ENCODE measurements around the gene IQGAP2. TPM values are rescaled to one million over a fixed set of nuclear protein-coding genes. Genes with fewer than 3 reads are reported as not detected.
A peak's percentile ranks its signal among the peaks of the same experiment; 100 is the strongest.

Gene IQGAP2
- total and polyA plus RNA-seq, 3 experiments from 2014 or later = 51.4 to 70.5 (median 62.5) TPM

GRCh38 chr5:76692274-76692540, 289.1 kb downstream of the IQGAP2 start:
- Mint-ChIP-seq H3K9me3 (no peaks in the 10 kb centered on the region), H3K27me3 (no peaks in the 10 kb centered on the region), H3K4me1 (peaks cover 8 to 13% (median 10%) of the 10 kb centered on the region in 3 donors), H3K4me3 (no peak overlapping the region), H3K36me3 (peaks cover 8 to 77% (median 19%) of the 10 kb centered on the region in 3 donors), H3K27ac (peak overlapping the region in 3 of 8 donors; percentile 32 to 73 (median 38))
- H3K9me3 ChIP-seq (ENCODE audit: low read length) = no peaks in the 10 kb centered on the region
- H3K27ac ChIP-seq (ENCODE audit: low read depth, low read length) = no peak overlapping the region
- POLR2A ChIA-PET = no interaction called here
- no peaks in the 10 kb centered on the region for H3K4me1 ChIP-seq (ENCODE audit: insufficient read depth, low read length)
- CTCF ChIA-PET = interaction anchor here (1.0 to 3.4 kb wide), 2 partner anchors 75 to 83 kb away, joined by 3 to 14 read pairs; no protein-coding TSS in a partner anchor
- peaks cover 21% of the 10 kb centered on the region for H3K36me3 ChIP-seq (ENCODE audit: insufficient read depth, low read length)
- no peaks in the 10 kb centered on the region for H3K27me3 ChIP-seq (ENCODE audit: insufficient read depth, low read length, poor library complexity, severe bottlenecking)
- no peak overlapping the region for H3K4me3 ChIP-seq (ENCODE audit: low read length)
- DNase-seq = no peak

- H3K27me3 Mint-ChIP-seq = no peaks in the 10 kb centered on the region
- no peaks in the 10 kb centered on the region for H3K9me3 Mint-ChIP-seq
- Histone ChIP-seq H3K27ac (ENCODE audit: low read depth, low read length) (no peak overlapping the region), H3K36me3 (ENCODE audit: insufficient read depth, low read length) (peaks cover 22% of the 10 kb centered on the region), H3K27me3 (ENCODE audit: insufficient read depth, low read length, poor library complexity, severe bottlenecking) (no peaks in the 10 kb centered on the region), H3K4me1 (ENCODE audit: insufficient read depth, low read length) (no peaks in the 10 kb centered on the region), H3K4me3 (ENCODE audit: low read length) (no peak overlapping the region), H3K9me3 (ENCODE audit: low read length) (no peaks in the 10 kb centered on the region)
- ChIA-PET POLR2A (no interaction called here), CTCF (interaction anchor here (1.0 to 3.4 kb wide), 2 partner anchors 75 to 82 kb away, joined by 3 to 14 read pairs; no protein-coding TSS in a partner anchor)
- peak overlapping the region in 4 of 8 donors; percentile 32 to 77 (median 36) for H3K27ac Mint-ChIP-seq
- no peak overlapping the region for H3K4me3 Mint-ChIP-seq
- H3K4me1 Mint-ChIP-seq = peaks cover 8 to 13% (median 10%) of the 10 kb centered on the region in 3 donors
- DNase-seq = no peak
- peaks cover 8 to 75% (median 21%) of the 10 kb centered on the region in 3 donors for H3K36me3 Mint-ChIP-seq
Measured at GRCh38 chr5:76692651-76693050, 289.6 kb downstream of the IQGAP2 start.

GRCh38 chr5:76693141-76693540, 290.1 kb downstream of the IQGAP2 start:
- CTCF ChIA-PET = interaction anchor here (1.0 to 3.4 kb wide), 2 partner anchors 76 to 82 kb away, joined by 3 to 14 read pairs; no protein-coding TSS in a partner anchor
- no peak overlapping the region for H3K4me3 Mint-ChIP-seq
- no peak for DNase-seq
- Histone ChIP-seq H3K4me1 (ENCODE audit: insufficient read depth, low read length) (no peaks in the 10 kb centered on the region), H3K9me3 (ENCODE audit: low read length) (no peaks in the 10 kb centered on the region), H3K36me3 (ENCODE audit: insufficient read depth, low read length) (peaks cover 25% of the 10 kb centered on the region), H3K4me3 (ENCODE audit: low read length) (no peak overlapping the region), H3K27me3 (ENCODE audit: insufficient read depth, low read length, poor library complexity, severe bottlenecking) (no peaks in the 10 kb centered on the region), H3K27ac (ENCODE audit: low read depth, low read length) (no peak overlapping the region)
- POLR2A ChIA-PET = no interaction called here
- H3K4me1 Mint-ChIP-seq = peaks cover 6 to 13% (median 10%) of the 10 kb centered on the region in 3 donors
- H3K36me3 Mint-ChIP-seq = peaks cover 8 to 75% (median 23%) of the 10 kb centered on the region in 3 donors
- H3K9me3 Mint-ChIP-seq = no peaks in the 10 kb centered on the region
- H3K27me3 Mint-ChIP-seq = no peaks in the 10 kb centered on the region
- peak overlapping the region in 2 of 8 donors; percentile 32 to 34 for H3K27ac Mint-ChIP-seq

GRCh38 chr5:76694317-76694716, 291.2 kb downstream of the IQGAP2 start:
- no peaks in the 10 kb centered on the region for H3K4me1 ChIP-seq (ENCODE audit: insufficient read depth, low read length)
- no peak overlapping the region for H3K27ac Mint-ChIP-seq
- H3K4me1 Mint-ChIP-seq = peaks cover 6 to 13% (median 10%) of the 10 kb centered on the region in 3 donors
- H3K9me3 ChIP-seq (ENCODE audit: low read length) = no peaks in the 10 kb centered on the region
- no peak for DNase-seq
- peaks cover 8 to 80% (median 21%) of the 10 kb centered on the region in 3 donors for H3K36me3 Mint-ChIP-seq
- no peak overlapping the region for H3K4me3 Mint-ChIP-seq
- H3K27me3 Mint-ChIP-seq = no peaks in the 10 kb centered on the region
- ChIA-PET CTCF (interaction anchor here (3.4 kb wide), 1 partner anchor 80 kb away, joined by 14 read pairs; no protein-coding TSS in a partner anchor), POLR2A (interaction anchor here (0.5 kb wide), 1 partner anchor 79 kb away, joined by 9 read pairs; no protein-coding TSS in a partner anchor)
- H3K27me3 ChIP-seq (ENCODE audit: insufficient read depth, low read length, poor library complexity, severe bottlenecking) = no peaks in the 10 kb centered on the region
- no peaks in the 10 kb centered on the region for H3K9me3 Mint-ChIP-seq
- no peak overlapping the region for H3K27ac ChIP-seq (ENCODE audit: low read depth, low read length)
- peaks cover 28% of the 10 kb centered on the region for H3K36me3 ChIP-seq (ENCODE audit: insufficient read depth, low read length)
- H3K4me3 ChIP-seq (ENCODE audit: low read length) = no peak overlapping the region

- H3K4me3 Mint-ChIP-seq = no peak overlapping the region
- H3K27me3 Mint-ChIP-seq = no peaks in the 10 kb centered on the region
Measured at GRCh38 chr5:76695346-76695745, 292.3 kb downstream of the IQGAP2 start.

GRCh38 chr5:76696251-76696650, 293.2 kb downstream of the IQGAP2 start:
- H3K4me1 ChIP-seq (ENCODE audit: insufficient read depth, low read length) = no peaks in the 10 kb centered on the region

More at GRCh38 chr5:76695346-76695745, 292.3 kb downstream of the IQGAP2 start:
- no peaks in the 10 kb centered on the region for H3K9me3 Mint-ChIP-seq
- CTCF ChIA-PET = interaction anchor here (0.9 to 3.4 kb wide), 2 partner anchors 10 to 79 kb away, joined by 3 to 14 read pairs; no protein-coding TSS in a partner anchor
- Histone ChIP-seq H3K9me3 (ENCODE audit: low read length) (no peaks in the 10 kb centered on the region), H3K27me3 (ENCODE audit: insufficient read depth, low read length, poor library complexity, severe bottlenecking) (no peaks in the 10 kb centered on the region), H3K36me3 (ENCODE audit: insufficient read depth, low read length) (peaks cover 29% of the 10 kb centered on the region), H3K27ac (ENCODE audit: low read depth, low read length) (no peak overlapping the region), H3K4me3 (ENCODE audit: low read length) (no peak overlapping the region), H3K4me1 (ENCODE audit: insufficient read depth, low read length) (no peaks in the 10 kb centered on the region)
- peak overlapping the region in 1 of 8 donors; percentile 29 for H3K27ac Mint-ChIP-seq
- POLR2A ChIA-PET = no interaction called here
- peaks cover 8 to 75% (median 17%) of the 10 kb centered on the region in 3 donors for H3K36me3 Mint-ChIP-seq
- no peak for DNase-seq
- H3K4me1 Mint-ChIP-seq = peaks cover 4 to 13% (median 10%) of the 10 kb centered on the region in 3 donors

GRCh38 chr5:76697670-76698069, 294.6 kb downstream of the IQGAP2 start:
- Histone ChIP-seq H3K4me1 (ENCODE audit: insufficient read depth, low read length) (no peaks in the 10 kb centered on the region), H3K36me3 (ENCODE audit: insufficient read depth, low read length) (peaks cover 43% of the 10 kb centered on the region), H3K9me3 (ENCODE audit: low read length) (no peaks in the 10 kb centered on the region), H3K27me3 (ENCODE audit: insufficient read depth, low read length, poor library complexity, severe bottlenecking) (no peaks in the 10 kb centered on the region), H3K4me3 (ENCODE audit: low read length) (no peak overlapping the region), H3K27ac (ENCODE audit: low read depth, low read length) (no peak overlapping the region)
- CTCF ChIA-PET = interaction anchor here (0.9 kb wide), 1 partner anchor 77 kb away, joined by 3 read pairs; no protein-coding TSS in a partner anchor
- Mint-ChIP-seq H3K27ac (no peak overlapping the region), H3K27me3 (no peaks in the 10 kb centered on the region), H3K9me3 (no peaks in the 10 kb centered on the region), H3K4me1 (no peaks in the 10 kb centered on the region), H3K36me3 (peaks cover 22 to 80% (median 33%) of the 10 kb centered on the region in 3 donors), H3K4me3 (no peak overlapping the region)
- POLR2A ChIA-PET = no interaction called here
- DNase-seq = no peak

More at GRCh38 chr5:76696251-76696650, 293.2 kb downstream of the IQGAP2 start:
- Mint-ChIP-seq H3K36me3 (peaks cover 14 to 76% (median 26%) of the 10 kb centered on the region in 3 donors), H3K4me3 (no peak overlapping the region), H3K27me3 (no peaks in the 10 kb centered on the region), H3K27ac (peak overlapping the region in 1 of 8 donors; percentile 32), H3K4me1 (peaks cover 3 to 7% (median 4%) of the 10 kb centered on the region in 3 donors), H3K9me3 (no peaks in the 10 kb centered on the region)
- no peak for DNase-seq
- ChIA-PET CTCF (interaction anchor here (0.8 to 0.9 kb wide), 2 partner anchors 9 to 11 kb away, joined by 3 read pairs; no protein-coding TSS in a partner anchor), POLR2A (no interaction called here)
- Histone ChIP-seq H3K27me3 (ENCODE audit: insufficient read depth, low read length, poor library complexity, severe bottlenecking) (no peaks in the 10 kb centered on the region), H3K9me3 (ENCODE audit: low read length) (no peaks in the 10 kb centered on the region), H3K36me3 (ENCODE audit: insufficient read depth, low read length) (peaks cover 33% of the 10 kb centered on the region), H3K4me3 (ENCODE audit: low read length) (no peak overlapping the region), H3K27ac (ENCODE audit: low read depth, low read length) (no peak overlapping the region)

- Histone ChIP-seq H3K4me3 (ENCODE audit: low read length) (no peak overlapping the region), H3K4me1 (ENCODE audit: insufficient read depth, low read length) (no peaks in the 10 kb centered on the region), H3K36me3 (ENCODE audit: insufficient read depth, low read length) (peaks cover 27% of the 10 kb centered on the region), H3K27ac (ENCODE audit: low read depth, low read length) (no peak overlapping the region), H3K27me3 (ENCODE audit: insufficient read depth, low read length, poor library complexity, severe bottlenecking) (no peaks in the 10 kb centered on the region), H3K9me3 (ENCODE audit: low read length) (no peaks in the 10 kb centered on the region)
- H3K9me3 Mint-ChIP-seq = no peaks in the 10 kb centered on the region
- H3K4me3 Mint-ChIP-seq = no peak overlapping the region
- CTCF ChIA-PET = interaction anchor here (1.2 kb wide), 1 partner anchor 99 kb away, joined by 4 read pairs; no protein-coding TSS in a partner anchor
- peak overlapping the region in 1 of 8 donors; percentile 63 for H3K27ac Mint-ChIP-seq
- H3K4me1 Mint-ChIP-seq = no peaks in the 10 kb centered on the region
- POLR2A ChIA-PET = interaction anchor here (1.0 kb wide), 1 partner anchor 32 kb away, joined by 3 read pairs; no protein-coding TSS in a partner anchor
- H3K36me3 Mint-ChIP-seq = peaks cover 18 to 68% (median 32%) of the 10 kb centered on the region in 3 donors
- no peaks in the 10 kb centered on the region for H3K27me3 Mint-ChIP-seq
- no peak for DNase-seq
Measured at GRCh38 chr5:76700571-76700970, 297.5 kb downstream of the IQGAP2 start.
